ENCODE measurements around the gene FAS.

DNA sequence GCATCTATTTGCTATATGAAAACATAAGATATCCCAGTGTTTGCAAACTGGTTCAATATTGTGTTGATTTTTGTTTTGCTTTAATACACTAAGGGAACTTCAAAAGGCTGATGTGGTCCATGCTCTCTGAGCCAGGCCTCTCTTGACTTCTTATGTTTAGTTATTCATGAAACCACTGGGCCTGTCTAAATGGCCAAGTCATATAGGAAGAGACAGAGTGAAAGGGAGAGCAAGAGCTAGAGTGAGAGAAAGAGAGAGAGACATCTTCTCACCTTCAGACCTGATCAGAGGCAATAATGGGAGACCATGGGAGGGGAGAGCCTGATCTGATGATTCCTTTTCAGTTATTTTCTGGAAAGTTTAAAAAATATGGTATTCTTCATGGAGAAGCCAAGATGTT lies 6.1 kb upstream of the FAS start:
- no peak for TF ChIP-seq EP300 (IDR thresholded peaks at IDR 0.05; ENCODE audit: borderline replicate concordance)
- TF ChIP-seq EGR1 (IDR thresholded peaks at IDR 0.05): no peak
- TF ChIP-seq, protein P1, sequence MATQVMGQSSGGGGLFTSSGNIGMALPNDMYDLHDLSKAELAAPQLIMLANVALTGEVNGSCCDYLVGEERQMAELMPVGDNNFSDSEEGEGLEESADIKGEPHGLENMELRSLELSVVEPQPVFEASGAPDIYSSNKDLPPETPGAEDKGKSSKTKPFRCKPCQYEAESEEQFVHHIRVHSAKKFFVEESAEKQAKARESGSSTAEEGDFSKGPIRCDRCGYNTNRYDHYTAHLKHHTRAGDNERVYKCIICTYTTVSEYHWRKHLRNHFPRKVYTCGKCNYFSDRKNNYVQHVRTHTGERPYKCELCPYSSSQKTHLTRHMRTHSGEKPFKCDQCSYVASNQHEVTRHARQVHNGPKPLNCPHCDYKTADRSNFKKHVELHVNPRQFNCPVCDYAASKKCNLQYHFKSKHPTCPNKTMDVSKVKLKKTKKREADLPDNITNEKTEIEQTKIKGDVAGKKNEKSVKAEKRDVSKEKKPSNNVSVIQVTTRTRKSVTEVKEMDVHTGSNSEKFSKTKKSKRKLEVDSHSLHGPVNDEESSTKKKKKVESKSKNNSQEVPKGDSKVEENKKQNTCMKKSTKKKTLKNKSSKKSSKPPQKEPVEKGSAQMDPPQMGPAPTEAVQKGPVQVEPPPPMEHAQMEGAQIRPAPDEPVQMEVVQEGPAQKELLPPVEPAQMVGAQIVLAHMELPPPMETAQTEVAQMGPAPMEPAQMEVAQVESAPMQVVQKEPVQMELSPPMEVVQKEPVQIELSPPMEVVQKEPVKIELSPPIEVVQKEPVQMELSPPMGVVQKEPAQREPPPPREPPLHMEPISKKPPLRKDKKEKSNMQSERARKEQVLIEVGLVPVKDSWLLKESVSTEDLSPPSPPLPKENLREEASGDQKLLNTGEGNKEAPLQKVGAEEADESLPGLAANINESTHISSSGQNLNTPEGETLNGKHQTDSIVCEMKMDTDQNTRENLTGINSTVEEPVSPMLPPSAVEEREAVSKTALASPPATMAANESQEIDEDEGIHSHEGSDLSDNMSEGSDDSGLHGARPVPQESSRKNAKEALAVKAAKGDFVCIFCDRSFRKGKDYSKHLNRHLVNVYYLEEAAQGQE (IDR thresholded peaks at IDR 0.05; ENCODE audit: low read depth): no peak
- TF ChIP-seq TAF1 (IDR thresholded peaks at IDR 0.05; ENCODE audit: low read depth): no peak
- TF ChIP-seq, protein P2, sequence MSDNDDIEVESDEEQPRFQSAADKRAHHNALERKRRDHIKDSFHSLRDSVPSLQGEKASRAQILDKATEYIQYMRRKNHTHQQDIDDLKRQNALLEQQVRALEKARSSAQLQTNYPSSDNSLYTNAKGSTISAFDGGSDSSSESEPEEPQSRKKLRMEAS (IDR thresholded peaks at IDR 0.05): no peak
